CMK (cell line): ENCODE data around the gene GAB4.
"Not testable (repeated sequence)": the region's sequence is repeated elsewhere in the genome, so short reads cannot be mapped to it uniquely, and the experiment has no call there.

Experiments used
- DNase-seq: peaks from one replicate; pipeline ENCODE4 v3.0.0-alpha.2; 2010; ENCODE audit warnings: low read depth

GAB4 gene

GRCh38 chr22:17007852-17008731, at the start of gene GAB4:
TSS of gene GAB4 (minus strand) at chr22:17008222. CDS start at chr22:17008114, 108 bp downstream.
- no peak for DNase-seq

GRCh38 chr22:17056807-17057206, 48.8 kb upstream of the GAB4 start:
- DNase-seq = no peak

- no peak for DNase-seq
These were observed 48.0 kb upstream of the GAB4 start for GRCh38 chr22:17056058-17056457.

- no peak for DNase-seq
These were observed 39.6 kb upstream of the GAB4 start for GRCh38 chr22:17047656-17048055.

- no peak for DNase-seq
These were observed 38.7 kb upstream of the GAB4 start for GRCh38 chr22:17046566-17047348.

- no peak for DNase-seq
These were observed 35.5 kb upstream of the GAB4 start for GRCh38 chr22:17043521-17043920.

GRCh38 chr22:17036842-17037711, 29.1 kb upstream of the GAB4 start:
- DNase-seq = not testable (repeated sequence)

GRCh38 chr22:17035976-17036841, 28.2 kb upstream of the GAB4 start:
- DNase-seq = not testable (repeated sequence)

GRCh38 chr22:17035246-17035645, 27.2 kb upstream of the GAB4 start:
- DNase-seq = no peak

GRCh38 chr22:17034532-17034931, 26.5 kb upstream of the GAB4 start:
- DNase-seq = not testable (repeated sequence)

- DNase-seq = not testable (repeated sequence)
These were observed 24.3 kb upstream of the GAB4 start for GRCh38 chr22:17032277-17032676.

- DNase-seq = not testable (repeated sequence)
These were observed 16.4 kb upstream of the GAB4 start for GRCh38 chr22:17024380-17024779.

GRCh38 chr22:17015552-17015951, 7.5 kb upstream of the GAB4 start:
- not testable (repeated sequence) for DNase-seq

GRCh38 chr22:17014101-17014440, 6.0 kb upstream of the GAB4 start:
- not testable (repeated sequence) for DNase-seq

GRCh38 chr22:17013396-17014100, 5.5 kb upstream of the GAB4 start:
- DNase-seq = no peak

GRCh38 chr22:17012267-17012666, 4.2 kb upstream of the GAB4 start:
- no peak for DNase-seq

GRCh38 chr22:17009640-17010291, 1.7 kb upstream of the GAB4 start:
- DNase-seq = no peak

GRCh38 chr22:17007257-17007656, 765 bp downstream of the GAB4 start:
- DNase-seq = no peak

GRCh38 chr22:16989915-16990314, 18.1 kb downstream of the GAB4 start:
- no peak for DNase-seq

GRCh38 chr22:16988257-16988656, 19.8 kb downstream of the GAB4 start:
- no peak for DNase-seq
